Stimulated activated CD4-positive, alpha-beta T cell treated with anti-CD3 and anti-CD28 coated beads, Interleukin-2, amount 100 ng/mL, for 48 hours (primary cell): Measurements from ENCODE around the gene INSRR.

Experiments used
- DNase-seq, 2 donors: peaks; one replicate each; pipeline ENCODE4 v3.0.0-alpha.2; 2020

INSRR gene

DNA sequence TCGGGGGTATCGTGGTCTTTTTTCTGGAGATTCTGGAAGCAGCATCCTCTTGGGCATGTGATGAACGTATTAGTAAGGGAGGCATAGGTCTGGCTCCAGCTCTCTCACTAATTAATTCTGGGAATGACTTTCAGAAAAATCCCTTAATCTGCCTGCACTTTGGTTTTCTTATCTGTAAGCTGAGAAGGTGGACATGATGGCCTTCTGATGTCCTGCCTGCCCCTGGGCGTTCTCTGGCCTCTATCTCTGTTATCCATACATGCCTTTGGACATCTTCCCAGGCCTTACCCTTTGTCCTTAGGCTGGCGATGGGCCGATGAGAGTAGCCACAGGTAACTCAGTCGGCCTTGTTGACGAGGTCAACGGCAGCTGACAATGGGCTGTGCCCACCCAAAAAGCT, 10.5 kb upstream of the INSRR start:
- no peak for DNase-seq

DNA sequence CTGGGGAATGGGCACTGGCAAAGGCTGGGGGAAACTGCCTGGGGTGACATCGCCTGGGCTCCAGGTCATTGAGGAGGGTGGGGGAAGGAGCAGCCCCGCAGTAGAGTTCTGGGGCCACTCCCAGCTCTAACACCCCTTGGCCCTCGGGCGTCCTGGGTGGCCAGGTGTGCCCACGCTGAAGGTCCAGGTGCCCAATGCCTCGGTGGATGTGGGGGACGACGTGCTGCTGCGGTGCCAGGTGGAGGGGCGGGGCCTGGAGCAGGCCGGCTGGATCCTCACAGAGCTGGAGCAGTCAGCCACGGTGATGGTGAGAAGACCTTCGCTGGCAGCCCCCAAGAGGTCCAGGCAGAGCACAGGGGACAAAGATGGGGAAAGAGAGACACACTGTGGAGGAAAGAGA, 9.4 kb upstream of the INSRR start:
- DNase-seq, result no peak

DNA sequence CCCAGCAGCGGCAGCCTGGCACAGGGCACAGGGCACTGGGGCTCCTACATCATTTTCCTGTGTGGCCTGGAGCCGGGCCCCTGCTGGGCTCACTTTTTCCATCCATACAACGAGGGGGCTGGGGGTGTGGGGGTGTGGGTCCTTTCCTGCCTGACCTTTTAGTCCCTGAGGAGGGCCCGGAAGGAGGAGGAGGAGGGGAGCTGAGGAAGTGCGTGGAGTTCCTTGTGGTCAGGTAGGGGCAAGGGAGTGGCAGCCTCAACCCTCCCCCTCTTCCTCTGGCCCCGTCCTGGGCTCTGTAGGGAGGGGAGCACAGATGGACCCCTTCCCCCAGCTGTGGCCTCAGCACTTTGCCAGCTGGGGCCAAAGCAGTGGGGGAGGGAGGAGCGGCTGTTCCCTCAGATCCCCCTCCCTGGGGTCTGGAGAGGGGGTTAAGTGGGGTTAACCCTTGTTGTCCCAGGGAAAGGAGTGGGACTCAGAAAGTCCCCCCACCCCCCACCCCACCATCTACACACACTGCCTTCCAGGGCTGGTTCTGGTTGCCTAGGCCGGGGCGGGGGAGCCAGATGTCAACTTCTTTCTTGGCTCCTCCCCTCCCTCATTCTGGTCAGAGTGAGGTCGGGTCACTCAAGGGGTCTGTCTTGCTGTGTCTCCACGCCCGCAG, 7.5 kb upstream of the INSRR start:
- no peak for DNase-seq

DNA sequence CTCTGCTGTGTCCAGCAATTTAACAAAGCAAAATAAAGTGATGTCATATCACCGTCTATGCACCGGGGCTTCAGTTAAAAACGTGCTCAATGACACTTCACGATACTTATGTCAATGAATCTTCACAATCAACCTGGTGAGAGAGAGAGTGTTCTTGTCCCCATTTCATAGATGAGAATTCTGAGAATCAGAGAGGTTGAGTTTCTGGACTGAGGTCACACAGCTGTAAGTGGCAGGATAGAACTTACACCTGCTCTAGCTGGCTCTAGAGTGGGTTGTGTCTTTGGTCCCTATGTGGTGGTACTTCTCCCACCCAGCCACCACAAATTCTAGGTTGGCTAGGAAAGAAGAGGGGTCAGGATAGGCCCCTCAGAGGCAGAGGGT, 6.9 kb upstream of the INSRR start:
- no peak for DNase-seq

DNA sequence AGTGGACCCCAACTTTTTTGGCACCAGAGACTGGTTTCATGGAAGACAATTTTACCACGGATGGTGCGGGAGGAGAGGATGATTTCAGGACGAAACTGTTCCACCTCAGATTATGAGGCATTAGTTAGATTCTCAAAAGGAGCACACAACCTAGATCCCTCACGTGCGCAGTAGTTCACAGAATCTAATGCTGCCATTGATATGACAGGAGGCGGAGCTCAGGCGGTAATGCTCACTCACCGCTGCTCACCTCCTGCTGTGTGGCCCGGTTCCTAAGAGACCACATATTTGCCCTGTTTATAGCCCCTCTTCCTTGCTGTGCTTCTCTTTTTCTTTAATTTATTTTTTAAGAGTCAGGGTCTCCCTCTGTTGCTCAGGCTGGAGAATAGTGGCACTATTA, 6.3 kb upstream of the INSRR start:
- DNase-seq, result no peak

DNA sequence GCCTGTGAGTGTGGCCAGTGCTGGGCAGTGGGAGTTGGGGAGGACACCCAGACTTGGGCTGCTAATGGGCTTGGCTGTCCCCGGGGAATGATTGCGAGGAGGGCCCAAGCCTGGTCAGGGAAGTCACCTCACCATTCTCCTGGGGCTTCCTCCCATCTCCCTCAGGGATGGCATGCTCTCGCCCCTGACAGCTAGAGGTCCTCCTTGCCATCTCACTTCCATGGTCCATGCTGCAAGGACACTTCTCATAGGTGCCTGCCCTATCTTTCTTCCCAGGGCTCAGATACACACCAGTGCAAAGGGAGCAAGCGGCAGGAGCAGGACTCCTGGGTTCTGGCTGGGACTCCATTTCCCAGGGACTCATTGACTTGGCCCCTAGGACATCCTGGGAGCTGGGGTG, 5.9 kb upstream of the INSRR start:
- no peak for DNase-seq

DNA sequence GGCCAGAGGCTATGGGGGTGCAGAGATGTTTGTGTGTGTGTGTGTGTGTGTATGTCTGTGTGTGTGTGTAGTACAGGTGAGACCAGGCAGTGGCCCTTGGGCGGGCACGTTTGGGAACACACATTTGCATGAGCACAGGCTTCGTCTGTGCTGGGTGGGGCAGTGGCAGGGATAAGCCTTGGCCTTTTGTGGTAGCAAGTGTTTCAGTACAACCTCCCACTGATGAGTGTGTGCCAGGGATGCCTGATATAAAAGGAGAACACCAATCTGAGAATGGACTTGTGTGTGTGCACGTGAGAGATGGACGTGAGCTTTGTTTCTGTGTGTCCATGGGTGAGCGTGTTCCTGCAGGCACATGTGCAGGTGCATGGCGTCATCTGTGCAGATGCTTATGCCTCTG, 4.7 kb upstream of the INSRR start:
- no peak for DNase-seq

DNA sequence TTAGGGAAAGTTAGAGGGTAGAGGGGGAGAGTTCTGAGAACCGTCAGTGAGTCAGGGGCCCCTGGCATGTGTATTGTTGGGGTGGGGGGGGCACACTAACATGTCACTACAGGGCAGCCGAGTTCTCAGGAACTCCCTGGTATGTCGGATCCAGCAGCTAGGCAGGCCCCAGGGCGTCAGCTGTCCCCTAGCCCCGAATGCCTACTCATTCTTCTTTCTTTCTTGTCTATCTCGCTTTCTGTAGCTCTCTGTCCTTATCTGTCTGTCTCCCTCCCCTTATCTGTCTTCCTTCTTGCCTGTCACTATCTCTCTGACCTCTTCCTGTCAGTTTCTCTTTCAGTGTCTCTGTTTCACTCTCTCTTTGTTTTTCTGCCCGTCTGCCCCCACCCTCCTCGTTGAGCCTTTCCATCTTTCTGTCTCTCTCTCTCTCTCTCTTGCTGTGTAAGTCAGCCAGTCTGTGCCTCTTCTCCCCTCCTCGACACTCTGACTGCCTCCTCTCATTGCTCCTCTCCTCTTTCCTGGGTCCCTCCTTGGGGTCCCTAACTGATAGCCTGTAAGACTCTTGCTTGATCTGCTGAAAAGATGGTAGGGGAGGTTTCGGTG, 4.2 kb upstream of the INSRR start:
- DNase-seq, result peak in 1 of 2 donors; percentile 23

DNA sequence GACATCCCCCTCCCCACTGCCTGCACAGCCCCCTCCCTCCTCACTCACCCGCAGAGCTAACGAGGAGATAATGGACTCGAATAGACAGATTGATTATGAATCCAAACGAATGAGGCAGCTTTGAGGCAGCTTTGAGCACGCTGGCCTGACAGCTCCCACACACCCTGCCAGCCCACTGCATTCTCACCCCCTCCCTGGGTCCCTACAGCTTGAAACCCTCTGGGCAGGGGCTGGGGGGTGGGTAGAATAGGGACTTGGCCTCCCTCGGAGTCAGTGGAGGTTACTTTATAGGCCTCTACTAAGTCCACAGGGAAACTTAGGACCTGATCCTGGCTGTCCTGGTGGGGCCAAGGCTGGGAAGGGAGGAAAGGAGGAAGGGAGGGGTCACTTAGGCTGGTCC, 3.7 kb upstream of the INSRR start:
- DNase-seq, result no peak

DNA sequence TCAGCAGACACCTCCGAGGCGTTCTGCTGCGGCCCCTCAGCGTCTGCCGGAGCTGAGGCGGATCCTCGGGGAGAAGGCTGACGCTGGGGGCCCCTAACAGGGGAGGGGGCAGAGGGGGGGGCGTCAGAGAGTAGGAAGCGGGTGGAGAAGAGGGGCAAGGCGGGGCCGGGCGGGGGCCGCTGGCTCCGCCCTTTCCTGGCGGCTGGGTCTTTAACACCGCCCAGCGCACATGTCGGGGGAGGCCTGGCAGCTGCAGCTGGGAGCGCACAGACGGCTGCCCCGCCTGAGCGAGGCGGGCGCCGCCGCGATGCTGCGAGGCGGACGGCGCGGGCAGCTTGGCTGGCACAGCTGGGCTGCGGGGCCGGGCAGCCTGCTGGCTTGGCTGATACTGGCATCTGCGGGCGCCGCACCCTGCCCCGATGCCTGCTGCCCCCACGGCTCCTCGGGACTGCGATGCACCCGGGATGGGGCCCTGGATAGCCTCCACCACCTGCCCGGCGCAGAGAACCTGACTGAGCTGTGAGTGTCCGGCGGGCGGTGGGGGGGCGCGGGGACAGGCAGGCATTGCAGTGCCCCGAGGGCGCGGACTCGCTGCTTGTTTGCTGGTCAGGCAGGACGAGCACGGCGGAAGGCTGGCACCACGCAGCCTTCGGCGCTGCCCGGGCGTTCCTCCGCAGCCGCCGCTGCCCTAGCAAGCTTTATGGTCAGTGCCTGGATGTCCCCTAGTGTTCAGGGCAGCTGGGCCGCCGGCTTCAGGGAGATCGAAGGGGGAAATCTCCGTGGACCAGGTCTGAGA, 1.9 kb upstream of the INSRR start, which contains the start of gene NTRK1:
TSS of gene NTRK1 (plus strand) at position 238 of the 796 bp plus-strand sequence. CDS start at position 308, 70 bp downstream.
- peak in 1 of 2 donors; percentile 41 for DNase-seq

DNA sequence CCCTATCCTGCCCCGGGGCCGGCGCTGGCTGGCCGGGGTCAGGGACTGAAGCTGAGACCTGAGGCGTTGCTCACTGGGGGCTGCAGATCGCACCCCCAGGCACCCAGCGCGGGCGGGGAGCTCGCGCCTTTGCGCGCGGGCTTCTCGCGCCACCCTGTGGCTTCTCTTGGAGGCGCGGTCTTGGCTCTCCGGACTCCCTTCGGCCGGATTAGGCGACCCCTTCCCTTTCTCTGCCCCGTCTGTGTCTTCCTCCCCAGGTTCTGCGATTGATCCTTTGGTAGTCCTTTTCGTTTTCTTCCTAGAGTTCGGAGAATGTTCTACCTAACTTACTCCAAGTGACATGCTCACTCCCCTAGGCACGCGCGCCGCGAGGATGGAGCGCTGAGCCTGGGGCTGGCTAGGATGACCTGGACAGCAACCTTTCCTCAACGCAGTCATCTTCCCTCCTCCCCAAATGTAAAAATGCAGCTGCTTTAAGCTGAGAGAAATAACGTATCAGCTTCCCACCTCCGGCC, 1.3 kb upstream of the INSRR start:
- DNase-seq, result peak; percentile 56 to 62

DNA sequence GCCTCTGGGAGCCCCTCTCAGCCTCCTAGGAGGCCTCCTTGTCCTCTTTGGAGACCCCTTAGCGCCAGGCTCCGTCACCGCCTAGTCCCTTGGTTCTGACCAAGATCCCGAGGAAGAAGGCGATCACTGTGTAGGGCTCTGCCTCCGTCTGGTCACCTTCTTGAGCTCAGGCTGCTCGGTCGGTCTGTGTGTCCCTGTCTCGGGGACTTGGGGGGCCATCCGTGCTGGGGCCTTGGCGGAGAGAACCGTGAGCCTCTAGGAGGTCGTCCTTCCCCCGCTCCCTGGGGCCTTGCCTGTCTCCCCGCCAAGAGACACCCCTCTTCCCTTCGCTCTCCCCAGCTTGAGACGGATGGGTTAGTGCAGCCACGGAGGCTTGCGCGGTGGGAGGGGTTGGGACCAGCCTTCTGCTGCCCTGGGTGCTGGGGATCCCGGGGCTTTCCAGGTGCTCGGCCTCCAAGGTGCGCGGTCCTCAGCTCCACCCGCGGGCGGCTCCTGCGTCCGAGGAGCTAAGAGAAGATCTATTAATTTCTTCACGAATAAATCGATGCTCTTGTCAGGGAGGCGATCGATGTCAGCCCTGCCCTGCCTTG, 701 bp upstream of the INSRR start:
- DNase-seq, result no peak

DNA sequence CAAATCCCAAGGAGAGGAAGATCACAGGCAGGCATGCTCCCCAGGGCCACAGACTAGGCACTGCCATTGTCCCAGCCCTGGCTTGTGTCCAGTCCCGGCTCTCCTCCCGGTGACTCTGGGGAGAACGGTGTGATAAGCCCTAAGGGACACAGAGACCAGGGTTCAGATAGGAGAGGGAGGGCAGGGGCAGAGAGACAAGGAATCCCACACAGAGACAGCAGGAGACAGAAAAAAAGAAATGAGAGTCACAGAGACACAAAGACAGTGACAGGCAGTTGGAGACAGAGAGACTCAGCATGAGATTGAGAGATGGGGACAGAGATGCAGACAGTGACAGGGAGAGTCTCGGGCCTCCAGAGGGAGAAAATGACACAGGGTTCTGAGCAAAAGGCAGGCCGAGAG, 361 bp downstream of the INSRR start:
- no peak for DNase-seq

DNA sequence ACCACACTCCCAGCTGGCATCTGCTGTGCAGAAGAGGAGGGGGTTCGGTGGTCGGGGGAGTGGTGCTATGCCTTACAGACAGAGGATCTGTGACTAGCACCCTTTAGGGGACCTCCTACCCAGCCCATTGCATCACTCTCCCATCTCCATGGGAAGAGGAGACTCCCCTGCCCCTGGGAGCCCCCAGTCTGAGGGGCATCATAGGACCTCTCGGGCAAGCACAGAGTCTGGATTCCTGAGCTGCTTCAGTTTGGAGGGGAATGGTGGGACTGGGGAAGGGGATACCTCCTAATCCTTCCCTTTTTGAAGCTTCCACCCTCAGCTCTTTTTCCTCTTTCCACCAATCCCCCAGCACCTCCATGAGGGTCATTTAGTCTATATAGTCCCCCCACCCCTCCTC, 1.4 kb downstream of the INSRR start:
- DNase-seq, result no peak

DNA sequence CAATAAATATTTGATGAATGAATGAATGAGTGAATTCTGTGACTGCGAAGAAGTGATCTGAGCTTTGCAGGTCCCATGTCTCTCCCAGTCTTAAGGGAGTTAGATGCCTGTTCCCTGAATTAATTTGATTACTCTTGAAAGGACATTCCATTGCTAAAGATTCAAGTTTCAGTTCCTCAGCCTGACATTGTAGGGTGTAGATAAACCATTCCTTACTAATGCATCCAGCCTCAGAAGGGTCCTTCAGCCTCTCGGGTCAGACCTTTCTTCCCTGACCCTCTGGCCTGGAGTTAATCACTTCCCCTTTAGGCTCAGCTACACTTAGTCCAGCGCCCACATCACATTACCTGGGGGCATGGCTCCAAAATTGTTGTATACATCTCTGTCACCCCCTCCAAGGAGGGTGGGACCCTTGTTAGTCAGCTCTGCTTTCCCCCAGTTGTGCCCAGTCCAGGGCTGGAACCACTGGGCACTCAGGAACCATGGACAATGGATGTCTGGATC, 2.6 kb downstream of the INSRR start:
- no peak for DNase-seq

DNA sequence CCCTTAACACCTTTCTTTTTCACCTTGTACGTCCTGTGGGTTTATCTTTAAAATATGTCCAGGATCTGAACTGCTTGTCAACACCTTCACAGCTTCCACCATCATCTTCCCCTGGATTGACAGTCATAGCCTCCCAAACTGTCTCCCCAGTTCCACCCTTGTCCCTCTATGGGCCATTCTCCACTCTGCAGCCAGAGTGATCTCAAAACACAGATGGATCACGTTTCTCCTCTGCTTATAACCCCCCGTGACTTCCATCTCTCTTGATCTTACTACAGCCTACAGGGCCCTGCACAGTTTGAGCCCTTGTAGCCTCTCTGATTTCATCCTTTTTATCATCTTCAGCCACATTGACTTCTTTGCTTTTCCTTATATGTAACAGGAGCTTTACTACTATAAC, 4.3 kb downstream of the INSRR start:
- DNase-seq, result no peak

DNA sequence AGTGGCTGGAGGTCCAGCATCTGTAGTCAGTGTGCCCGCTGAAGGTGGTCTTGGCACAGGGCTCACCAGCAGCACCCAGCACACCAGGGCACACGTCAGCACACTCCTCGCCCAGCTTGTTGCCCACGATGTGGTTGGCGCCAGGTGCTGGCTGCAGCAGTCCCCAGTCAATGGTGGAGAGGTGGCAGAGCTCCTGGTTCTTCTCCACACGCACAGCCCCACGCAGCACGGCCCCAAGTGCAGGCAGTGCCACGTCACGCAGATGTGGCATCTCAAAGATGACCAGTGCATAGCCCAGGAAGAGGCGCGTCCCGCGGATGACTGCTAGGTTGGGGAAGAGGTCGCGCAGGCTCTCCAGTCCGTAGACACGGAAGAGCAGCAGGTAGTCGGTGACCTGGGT, 5.2 kb downstream of the INSRR start:
- no peak for DNase-seq

DNA sequence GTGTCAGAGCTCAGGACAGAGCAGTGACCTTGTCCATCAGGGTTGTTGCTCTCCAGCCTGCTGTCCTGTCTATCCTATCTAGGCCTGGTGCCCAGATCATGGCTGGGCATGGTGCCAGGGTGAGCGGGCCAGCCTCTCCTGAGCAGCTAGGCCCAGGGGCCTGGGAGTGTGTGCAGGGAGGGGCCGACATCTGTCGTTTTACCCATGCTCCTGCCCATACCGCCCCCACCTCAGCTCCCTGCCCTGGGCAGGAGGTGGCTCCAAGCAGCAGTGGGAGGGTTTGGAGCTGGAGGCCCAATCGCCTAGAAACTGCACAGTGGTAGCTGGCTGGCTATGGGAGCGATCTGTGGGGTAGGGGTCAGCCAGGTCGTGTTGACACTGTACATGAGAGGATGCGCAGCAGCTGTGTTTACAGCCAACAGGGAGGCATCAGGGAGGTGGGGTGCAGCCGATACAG, 6.5 kb downstream of the INSRR start:
- no peak for DNase-seq

DNA sequence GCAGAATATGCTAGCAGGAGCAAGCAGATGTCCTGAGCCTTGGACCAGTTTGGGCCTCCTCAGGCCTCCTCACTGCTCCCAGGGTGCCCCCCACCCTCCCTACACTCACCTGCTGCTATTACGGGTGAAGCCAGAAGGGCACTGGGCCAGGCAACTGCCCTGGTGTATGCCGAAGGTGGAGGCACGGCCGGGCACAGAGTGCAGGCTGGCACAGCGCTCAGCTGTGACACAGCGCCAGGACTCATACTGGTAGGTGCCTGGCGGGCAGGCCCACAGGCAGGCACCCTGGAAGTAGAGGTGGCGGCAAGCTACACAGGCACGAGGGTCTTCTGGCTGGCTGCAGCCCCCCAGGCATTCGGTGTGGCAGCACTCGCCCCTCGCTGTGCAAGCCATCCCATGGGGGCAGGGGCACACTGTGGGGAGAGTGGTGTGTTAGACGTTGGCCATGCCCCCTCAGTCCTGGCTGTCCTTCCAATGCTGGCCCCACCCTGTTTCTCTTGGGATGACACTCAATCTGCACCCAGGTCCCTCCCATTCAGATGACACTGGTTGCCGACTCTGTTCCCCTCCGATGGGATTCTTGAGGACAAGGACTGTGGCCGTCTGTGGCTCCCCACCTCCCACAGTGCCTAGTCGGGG, 7.0 kb downstream of the INSRR start:
- DNase-seq, result no peak

DNA sequence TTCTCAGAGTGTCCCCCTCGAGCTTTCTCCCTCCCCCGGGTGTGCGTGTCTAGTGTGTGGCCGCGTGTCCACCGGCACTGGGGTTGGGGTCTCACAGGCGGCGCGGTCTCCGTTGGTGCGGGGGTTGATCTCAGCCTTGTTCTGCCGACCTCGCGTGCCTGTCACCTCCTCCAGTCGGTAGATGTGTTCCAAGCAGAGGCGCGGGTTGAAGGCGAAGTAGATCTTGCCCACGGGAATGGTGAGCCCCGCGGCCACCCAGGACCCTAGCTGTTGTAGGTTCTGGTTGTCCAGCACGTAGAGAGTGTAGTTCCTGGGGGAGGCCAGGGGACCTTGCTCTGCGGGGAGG, 9.8 kb downstream of the INSRR start:
- no peak for DNase-seq

DNA sequence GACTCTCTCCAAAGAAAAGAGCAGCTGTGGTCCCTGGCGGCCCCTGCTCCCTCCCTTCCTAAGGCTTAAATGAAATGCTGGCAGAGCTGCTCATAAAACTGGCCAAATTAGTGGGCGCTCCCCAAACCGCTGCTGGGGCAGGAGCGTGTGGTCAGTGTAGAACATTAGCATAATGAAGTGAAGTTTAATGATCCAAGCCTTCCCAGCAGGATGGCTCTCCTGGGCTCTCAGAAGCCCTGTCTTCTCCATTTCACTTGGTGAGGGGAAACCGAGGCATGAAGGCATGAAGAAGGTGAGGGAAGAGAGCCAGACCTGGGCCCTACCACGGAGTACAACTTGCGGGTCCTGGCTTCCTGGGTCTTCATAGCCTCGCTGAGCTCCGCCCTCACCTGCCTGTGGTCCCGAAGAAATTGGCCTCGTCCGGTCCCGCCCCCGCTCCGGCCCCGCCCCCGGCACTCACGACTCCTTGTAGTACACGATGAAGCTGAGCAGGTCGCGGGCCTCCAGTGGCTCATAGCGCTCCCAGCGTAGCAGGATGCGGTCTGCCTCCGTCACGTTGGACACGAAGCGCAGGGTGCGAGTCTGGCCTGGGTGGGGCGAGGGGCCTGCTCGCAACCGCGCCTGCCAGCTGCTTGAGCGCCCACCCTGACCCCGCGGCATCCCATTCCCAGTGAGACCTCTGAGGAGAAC, 10.3 kb downstream of the INSRR start:
- peak; percentile 37 to 61 for DNase-seq
